GM18520 (cell line): ENCODE results near the gene ANLN.
"Not testable (repeated sequence)": the region's sequence is repeated elsewhere in the genome, so short reads cannot be mapped to it uniquely, and the experiment has no call there.

ENCODE experiments used
- ATAC-seq: cut with Tn5 transposase; IDR thresholded peaks from one replicate; pipeline ENCODE4 v1.9.1; 2021; ENCODE audit not compliant: unreplicated experiment

ANLN gene

DNA sequence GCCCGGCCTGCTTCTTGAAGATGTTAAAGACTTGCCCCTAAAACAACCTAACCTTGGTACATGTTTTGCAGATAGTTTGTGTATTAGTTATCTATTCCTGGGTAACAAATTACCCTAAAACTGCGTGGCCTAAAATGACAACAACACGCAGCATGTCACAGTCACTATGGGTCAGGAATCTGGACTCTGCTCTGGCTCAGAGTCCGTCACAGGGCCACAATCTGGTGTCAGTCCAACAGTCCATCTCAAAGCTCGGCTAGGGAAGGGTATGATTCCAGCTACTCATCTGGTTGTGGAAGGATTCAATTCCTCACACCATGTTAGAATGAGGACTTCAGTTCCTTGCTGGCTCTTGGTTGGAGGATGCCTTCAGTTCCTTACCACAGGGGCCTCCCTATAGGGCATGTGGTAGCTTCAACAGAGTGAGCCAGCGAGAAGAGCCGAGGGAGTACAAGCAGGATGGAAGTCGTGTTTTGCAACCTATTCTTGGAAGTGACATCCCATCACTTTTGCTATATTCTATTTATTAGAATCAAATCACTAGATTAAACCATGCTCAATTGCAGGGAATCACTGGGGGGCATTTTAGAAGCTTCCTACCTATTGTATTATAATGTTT, 71.3 kb downstream of the ANLN start:
- ATAC-seq: no peak

GRCh38 chr7:36462551-36463137, 73.0 kb downstream of the ANLN start:
- no peak for ATAC-seq

DNA sequence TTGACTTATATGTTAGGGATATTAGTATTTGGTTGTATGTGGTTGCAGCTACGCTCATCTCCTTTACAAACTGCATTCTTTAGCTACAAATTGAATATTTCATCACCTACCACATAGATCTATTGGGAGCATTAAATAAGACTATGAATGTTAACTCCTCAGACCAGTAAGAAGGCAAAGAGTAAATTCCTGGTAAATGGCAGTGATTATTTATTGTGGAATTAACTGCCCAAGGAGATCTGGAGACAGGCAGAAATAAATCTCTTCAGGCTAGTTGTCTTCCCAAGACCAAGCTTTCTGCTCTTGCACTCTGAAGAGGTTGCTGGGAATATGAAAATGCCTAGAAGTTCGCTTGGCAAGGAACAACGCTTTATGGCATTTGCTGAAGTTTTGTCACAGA, 74.6 kb downstream of the ANLN start:
- no peak for ATAC-seq

DNA sequence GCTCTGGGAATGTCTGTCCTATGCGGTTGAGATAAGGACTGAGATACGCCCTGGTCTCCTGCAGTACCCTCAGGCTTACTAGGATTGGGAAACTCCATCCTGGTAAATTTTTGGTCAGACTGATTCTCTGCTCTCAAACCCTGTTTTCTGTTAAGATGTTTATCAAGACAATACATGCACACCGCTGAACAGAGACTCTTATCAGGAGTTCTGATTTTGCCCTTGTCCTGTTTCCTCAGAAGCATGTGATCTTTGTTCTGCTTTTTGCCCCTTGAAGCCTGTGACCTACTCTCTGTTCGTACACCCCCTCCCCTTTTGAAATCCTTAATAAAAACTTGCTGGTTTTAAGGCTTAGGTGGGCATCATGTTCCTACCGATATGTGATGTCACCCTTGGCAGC, 76.3 kb downstream of the ANLN start:
- ATAC-seq: not testable (repeated sequence)

GRCh38 chr7:36468370-36469101, 78.9 kb downstream of the ANLN start:
- no peak for ATAC-seq

DNA sequence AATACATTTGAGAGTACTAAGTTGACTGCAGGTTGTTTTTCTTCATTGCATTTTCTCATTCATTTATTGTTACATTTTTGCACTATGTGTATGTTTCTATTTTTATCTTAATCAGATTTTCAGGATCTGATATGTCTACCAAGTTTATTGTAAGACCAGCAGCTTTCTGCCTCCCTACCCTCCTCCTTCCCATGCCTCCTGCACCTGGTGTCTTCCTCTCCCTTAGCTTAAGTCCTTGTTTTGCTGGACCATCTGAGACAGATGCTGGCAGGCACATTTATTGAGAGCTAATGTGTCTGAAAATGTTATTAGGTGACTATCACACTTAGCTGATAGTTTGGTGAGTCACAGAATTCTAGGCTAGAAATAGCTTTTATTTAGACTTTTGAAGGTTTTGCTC, 79.6 kb downstream of the ANLN start:
- no peak for ATAC-seq

DNA sequence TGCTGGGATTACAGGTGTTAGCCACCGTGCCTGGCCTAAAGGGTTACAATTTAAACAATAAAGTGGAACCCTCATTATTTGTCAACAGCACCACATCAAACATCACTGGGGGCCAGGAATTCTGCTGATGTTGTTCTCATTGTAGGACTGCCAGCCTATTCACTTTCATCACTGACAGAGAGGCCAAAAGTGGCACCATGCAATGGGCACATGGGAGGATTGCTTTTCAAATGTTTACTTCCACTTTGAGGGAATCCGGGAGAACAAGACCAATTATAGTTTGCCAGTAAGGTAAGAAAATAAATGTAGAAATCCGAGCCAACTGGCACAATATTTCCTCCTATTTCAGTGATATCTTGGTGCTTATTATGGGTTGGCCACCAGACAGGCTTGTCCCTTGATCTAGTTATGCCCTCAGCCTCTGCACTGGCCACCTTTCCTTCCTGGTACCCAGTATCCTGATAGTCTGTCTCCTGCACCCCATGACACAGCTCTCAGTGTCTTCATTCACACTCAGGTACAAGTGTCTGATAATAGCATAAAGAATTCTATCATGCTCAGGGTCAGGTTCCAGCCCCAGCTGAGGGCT, 82.6 kb downstream of the ANLN start:
- ATAC-seq: no peak

DNA sequence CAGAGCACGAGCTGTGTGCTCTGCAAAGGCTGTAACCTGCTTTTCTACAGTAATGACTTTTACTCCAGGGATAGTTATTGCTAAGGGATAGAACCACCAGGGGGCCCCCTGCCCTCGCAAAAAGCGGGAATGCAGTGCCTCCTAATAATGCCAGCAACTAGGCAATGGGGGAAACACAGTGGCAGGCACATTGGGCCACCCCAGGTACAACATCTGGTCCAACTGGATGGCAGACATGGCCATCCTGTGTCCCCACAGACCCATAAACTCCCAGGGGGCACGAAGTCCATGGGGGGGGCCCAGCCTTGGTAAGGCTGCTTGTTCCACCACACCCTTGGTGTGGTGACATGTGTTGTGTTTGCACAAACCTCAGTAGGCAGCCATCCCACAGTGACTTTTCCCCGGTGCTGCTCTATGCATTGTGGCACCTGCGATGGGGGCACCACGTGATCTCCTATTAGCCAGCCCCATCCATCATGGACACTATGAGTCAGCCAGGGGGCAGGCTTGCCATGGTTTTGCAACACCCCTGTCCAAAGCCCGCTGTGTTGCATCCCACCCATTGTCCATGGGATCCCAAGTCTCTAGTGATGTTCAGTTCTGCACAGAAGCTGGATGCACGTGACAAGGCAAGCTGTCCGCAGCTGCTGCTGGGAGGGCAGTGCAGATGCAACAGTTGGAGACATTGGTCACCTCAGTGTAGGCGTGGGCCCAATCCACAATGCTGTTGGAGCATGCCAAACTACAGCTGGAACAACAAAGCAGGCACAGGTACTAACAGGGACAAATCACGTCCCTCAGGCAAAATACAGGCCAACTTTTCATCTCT, 84.0 kb downstream of the ANLN start:
- ATAC-seq: no peak

DNA sequence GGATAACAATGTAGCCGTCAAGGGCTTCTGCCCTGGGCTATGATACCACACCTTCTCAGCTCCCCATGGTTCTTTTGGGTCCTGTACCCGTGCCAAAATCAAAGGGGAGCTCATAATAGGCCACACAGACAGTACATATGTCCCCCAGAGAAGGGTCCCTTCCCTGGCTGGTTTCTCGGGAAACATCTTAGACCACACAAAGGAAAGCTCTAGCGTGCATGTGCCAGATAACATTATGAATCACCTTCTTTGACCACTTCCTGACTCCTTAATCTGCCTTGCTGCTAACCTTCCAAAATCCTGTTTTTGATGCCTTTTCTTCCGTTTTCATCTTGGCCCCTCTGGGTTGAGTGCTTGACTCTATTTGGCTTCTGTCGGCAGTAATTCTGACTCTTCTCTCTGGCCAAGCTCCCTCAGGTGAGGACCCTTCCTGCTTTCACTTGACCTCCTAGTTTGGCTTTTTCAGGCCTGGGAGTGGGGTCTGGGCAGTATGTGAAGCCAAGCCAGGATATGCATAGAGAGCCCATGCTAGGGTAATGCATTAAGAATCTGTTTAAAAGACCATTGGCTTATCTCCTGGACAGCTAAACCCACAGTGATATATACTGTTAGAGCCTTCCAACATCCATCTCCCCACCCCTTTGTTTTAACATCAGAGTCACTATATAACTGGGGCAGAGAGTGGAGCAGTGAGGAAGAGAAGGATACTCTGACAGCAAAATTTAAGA, 84.8 kb downstream of the ANLN start:
- no peak for ATAC-seq

DNA sequence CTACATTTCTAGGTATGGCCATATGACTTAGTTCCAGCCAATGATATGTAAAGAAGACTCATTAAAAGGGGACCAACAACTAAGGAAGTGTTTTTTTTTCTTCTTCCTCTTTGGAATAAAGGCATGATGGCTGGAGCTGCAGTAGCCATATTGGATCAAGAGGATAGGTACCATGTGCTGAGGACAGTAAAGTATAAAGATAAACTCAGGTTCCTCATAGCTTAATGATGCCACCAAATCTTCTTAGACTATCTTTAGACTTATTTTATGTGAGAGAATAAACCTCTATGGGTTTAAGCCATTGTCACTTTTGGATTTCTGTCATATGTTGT, 85.3 kb downstream of the ANLN start:
- no peak for ATAC-seq

- no peak for ATAC-seq
Measured at GRCh38 chr7:36475381-36475780, 85.7 kb downstream of the ANLN start.

DNA sequence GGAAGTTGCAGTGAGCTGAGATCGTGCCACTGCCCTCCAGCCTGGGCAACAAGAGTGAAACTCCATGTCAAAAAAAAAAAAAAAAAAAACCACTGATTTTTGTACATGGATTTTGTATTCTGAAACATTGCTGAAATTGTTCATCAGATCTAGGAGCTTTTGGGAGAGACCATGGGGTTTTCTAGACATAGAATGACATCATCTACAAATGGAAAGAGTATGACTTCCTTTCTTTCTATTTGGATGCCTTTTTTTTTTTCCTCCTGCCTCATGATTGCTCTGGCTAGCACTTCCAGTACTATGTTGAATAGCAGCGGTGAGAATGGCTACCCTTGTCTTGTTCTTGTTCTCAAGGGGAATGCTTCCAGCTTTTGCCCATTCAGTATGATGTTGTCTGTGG, 89.1 kb downstream of the ANLN start:
- ATAC-seq: no peak

GRCh38 chr7:36483853-36484252, 94.2 kb downstream of the ANLN start:
- ATAC-seq: not testable (repeated sequence)

DNA sequence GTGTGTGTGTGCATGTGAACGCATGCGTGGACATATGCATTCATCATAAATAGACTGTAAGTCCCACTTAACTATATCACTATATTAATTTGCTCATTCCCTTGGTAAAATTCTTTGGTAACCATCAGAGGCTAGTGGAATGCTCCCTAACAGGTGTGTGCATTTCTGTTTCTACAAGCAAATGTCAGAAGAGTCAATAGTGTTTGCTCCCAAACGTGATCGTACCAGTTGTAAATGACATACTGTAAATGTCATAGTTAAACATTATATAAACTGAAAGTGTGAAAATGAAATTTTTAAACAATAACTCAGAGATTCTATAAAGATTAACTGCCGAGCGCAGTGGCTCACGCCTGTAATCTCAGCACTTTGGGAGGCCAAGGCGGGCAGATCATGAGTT, 94.6 kb downstream of the ANLN start:
- no peak for ATAC-seq

DNA sequence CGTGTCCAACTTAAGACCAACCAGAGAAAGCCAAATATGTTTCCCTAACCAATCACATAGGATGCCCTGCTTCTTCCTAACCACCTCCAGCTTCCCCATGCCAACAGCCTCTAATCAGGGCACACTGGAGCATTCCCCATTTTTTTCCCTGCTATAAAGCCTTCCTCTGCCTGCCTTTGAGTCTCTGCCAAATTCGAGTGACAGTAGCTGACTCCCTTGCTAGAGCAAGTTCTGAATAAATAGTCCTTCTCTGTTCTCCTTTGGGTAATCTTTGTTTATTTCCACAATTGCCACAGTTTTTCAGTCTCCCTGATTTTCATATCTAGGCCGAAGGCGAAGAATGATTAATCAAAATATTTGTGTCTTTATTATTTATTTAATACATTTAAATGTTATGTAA, 96.7 kb downstream of the ANLN start:
- ATAC-seq: no peak

DNA sequence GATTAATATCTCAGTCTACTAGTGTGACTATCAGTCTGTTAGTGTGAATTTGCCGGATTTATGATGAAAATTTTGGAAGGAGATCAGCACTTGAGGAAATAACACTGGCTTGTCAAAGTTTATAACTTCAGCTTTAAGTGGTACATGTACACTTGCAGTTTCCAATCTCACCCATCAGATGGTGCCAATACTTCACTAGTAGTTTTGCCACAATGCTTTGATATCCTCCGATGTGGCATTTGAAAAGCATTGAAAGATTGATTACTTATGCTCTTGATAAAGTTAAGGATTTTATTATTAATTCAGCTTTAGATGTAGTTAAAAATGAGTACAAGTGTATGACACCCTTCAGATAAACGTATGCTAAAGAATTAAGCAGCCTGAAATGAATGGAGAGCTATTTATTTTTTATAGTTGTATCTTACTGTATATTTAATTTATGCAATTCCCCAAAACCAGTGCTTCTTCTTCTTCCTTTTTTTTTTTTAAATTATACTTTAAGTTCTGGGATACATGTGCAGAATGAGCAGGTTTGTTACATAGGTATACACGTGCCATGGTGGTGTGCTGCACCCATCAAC, 98.2 kb downstream of the ANLN start:
- no peak for ATAC-seq

GRCh38 chr7:36488672-36489071, 99.0 kb downstream of the ANLN start:
- not testable (repeated sequence) for ATAC-seq

- ATAC-seq: no peak
Measured at GRCh38 chr7:36490419-36490830, 100.8 kb downstream of the ANLN start.

DNA sequence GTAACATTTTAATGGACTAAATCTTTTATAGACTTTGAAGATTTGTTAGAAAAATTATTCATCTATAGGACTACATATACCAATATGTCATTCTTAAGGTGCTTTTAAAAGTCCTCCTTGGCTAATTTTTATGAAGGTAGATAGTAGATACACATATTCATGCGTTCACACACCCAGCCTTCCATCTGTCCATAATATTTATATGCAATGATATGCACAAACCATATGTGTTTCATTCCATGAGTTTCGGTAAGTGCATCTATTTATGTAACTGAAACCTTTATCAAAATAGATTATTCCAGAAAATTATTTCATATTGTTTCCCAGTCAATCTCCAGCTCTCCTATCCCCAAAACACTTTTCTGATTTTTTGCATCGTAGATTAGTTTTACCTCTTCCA, 101.7 kb downstream of the ANLN start:
- no peak for ATAC-seq

DNA sequence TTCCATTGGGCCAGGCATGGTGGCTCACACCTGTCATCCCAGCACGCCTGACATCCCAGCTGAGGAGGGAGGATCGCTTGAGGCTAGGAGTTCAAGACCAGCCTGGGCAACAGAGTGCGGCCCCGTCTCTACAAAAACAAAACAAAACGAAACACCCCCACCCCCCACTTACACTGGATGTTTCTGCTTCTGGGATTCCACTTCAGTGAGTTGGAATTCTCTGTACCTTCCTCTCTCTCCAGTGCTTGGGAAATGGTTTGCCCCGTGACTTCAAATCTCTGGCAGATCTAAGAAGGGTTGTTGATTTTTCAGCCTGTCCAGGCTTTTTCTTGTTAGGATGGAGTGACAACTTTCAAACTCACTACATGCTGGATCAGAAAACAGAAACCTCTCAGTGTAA, 106.9 kb downstream of the ANLN start:
- ATAC-seq: no peak
